Neuronal stem cell (in vitro differentiated cells): ENCODE results near the gene MOXD1.

ENCODE experiments used
- DNase-seq: peaks from one replicate; pipeline ENCODE4 v3.0.0-alpha.2; 2013; ENCODE audit warnings: low spot score
- H2AFZ ChIP-seq: one replicate; pipeline ENCODE4 v1.6.1; 2013; ENCODE audit warnings: mild to moderate bottlenecking, low read length, inconsistent platforms
- H2AK5ac ChIP-seq: 2 replicates; pipeline ENCODE4 v1.6.1; 2013; ENCODE audit warnings: low read depth, mild to moderate bottlenecking, inconsistent platforms, low read length, moderate library complexity, mixed read lengths
- H2BK120ac ChIP-seq: 2 replicates; pipeline ENCODE4 v1.6.1; 2013; ENCODE audit warnings: low read depth, mild to moderate bottlenecking, inconsistent platforms, low read length, moderate library complexity, mixed read lengths
- H2BK12ac ChIP-seq: one replicate; pipeline ENCODE4 v1.6.1; 2013; ENCODE audit warnings: low read length, inconsistent platforms
- H2BK15ac ChIP-seq: 2 replicates; pipeline ENCODE4 v1.6.1; 2013; ENCODE audit warnings: mild to moderate bottlenecking, low read length, inconsistent platforms, mixed read lengths
- H2BK5ac ChIP-seq: one replicate; pipeline ENCODE4 v1.6.1; 2013; ENCODE audit warnings: inconsistent platforms, mild to moderate bottlenecking, low read length, moderate library complexity
- H3K14ac ChIP-seq: one replicate; pipeline ENCODE4 v1.6.1; 2013; ENCODE audit warnings: low read length, inconsistent platforms
- H3K18ac ChIP-seq: 2 replicates; pipeline ENCODE4 v1.6.1; 2013; ENCODE audit warnings: low read length, inconsistent platforms
- H3K23ac ChIP-seq: 2 replicates; pipeline ENCODE4 v1.6.1; 2013; ENCODE audit warnings: low read depth, mild to moderate bottlenecking, mixed read lengths, low read length, inconsistent platforms; ENCODE audit not compliant: poor library complexity
- H3K27ac ChIP-seq: replicated peaks from 3 replicates; pipeline ENCODE4 v1.5.1; 2013; ENCODE audit warnings: low read length, inconsistent platforms
- H3K27me3 ChIP-seq, 3 experiments: 2 replicates each; pipeline ENCODE4 v1.6.1; 2013; ENCODE audit warnings: low read length in 3 of 3, mild to moderate bottlenecking in 2 of 3, inconsistent platforms in 1 of 3, low read depth in 1 of 3, mixed read lengths in 1 of 3, moderate library complexity in 1 of 3; ENCODE audit not compliant: control insufficient read depth in 3 of 3, insufficient read depth in 3 of 3
- H3K36me3 ChIP-seq, 2 donors: replicated peaks in 1 of 2; 2 replicates each; pipeline ENCODE4 v1.6.1; 2013; ENCODE audit warnings: low read length in 2 of 2; ENCODE audit not compliant: control insufficient read depth in 2 of 2, insufficient read depth in 2 of 2
- H3K4ac ChIP-seq: 2 replicates; pipeline ENCODE4 v1.6.1; 2013; ENCODE audit warnings: inconsistent platforms, mild to moderate bottlenecking, low read length, moderate library complexity
- H3K4me1 ChIP-seq, 2 donors: 1 replicate in 1 of 2; 2 replicates in 1 of 2; pipeline ENCODE4 v1.6.1; 2013; ENCODE audit warnings: low read length in 2 of 2, low read depth in 1 of 2; ENCODE audit not compliant: control insufficient read depth in 2 of 2, insufficient read depth in 1 of 2
- H3K4me2 ChIP-seq: one replicate; pipeline ENCODE4 v1.6.1; 2013; ENCODE audit warnings: mild to moderate bottlenecking, low read length, inconsistent platforms; ENCODE audit not compliant: insufficient read depth, poor library complexity, severe bottlenecking
- H3K4me3 ChIP-seq, 2 donors: 2 replicates each; pipeline ENCODE4 v1.5.1; 2013; ENCODE audit warnings: low read length in 2 of 2, mild to moderate bottlenecking in 2 of 2, inconsistent platforms in 1 of 2, moderate library complexity in 1 of 2
- H3K79me1 ChIP-seq: one replicate; pipeline ENCODE4 v1.6.1; 2013; ENCODE audit warnings: low read depth, mild to moderate bottlenecking, inconsistent platforms, low read length, moderate library complexity
- H3K9ac ChIP-seq: one replicate; pipeline ENCODE4 v1.6.1; 2013; ENCODE audit warnings: mild to moderate bottlenecking, low read depth, low read length, inconsistent platforms; ENCODE audit not compliant: poor library complexity
- H3K9me3 ChIP-seq, 2 donors: replicated peaks in 1 of 2; 2 replicates each; pipeline versions ENCODE3 to v1.6.1; 2013; ENCODE audit warnings: low read length in 2 of 2, mild to moderate bottlenecking in 2 of 2, inconsistent platforms in 1 of 2, low read depth in 1 of 2, mixed read lengths in 1 of 2, moderate library complexity in 1 of 2; ENCODE audit not compliant: control insufficient read depth in 2 of 2, insufficient read depth in 1 of 2
- H4K8ac ChIP-seq: one replicate; pipeline ENCODE4 v1.6.1; 2013; ENCODE audit warnings: low read depth, mild to moderate bottlenecking, inconsistent platforms, low read length, moderate library complexity
- H4K91ac ChIP-seq: one replicate; pipeline ENCODE4 v1.6.1; 2013; ENCODE audit warnings: low read length, low read depth, mild to moderate bottlenecking, inconsistent platforms; ENCODE audit not compliant: poor library complexity
- WGBS, 2 donors: extraction: QIAGEN DNeasy Blood & Tissue Kit; methylation state at CpG; one replicate each; pipeline ENCODE4 v1.1.7; 2013; ENCODE audit warnings: missing lambda C conversion rate in 2 of 2, mixed read lengths in 1 of 2; ENCODE audit not compliant: insufficient read length in 2 of 2, insufficient replicate concordance in 1 of 2; ENCODE audit errors: extremely low coverage in 2 of 2; 5-methylcytosine and 5-hydroxymethylcytosine counted together

The MOXD1 gene

DNA sequence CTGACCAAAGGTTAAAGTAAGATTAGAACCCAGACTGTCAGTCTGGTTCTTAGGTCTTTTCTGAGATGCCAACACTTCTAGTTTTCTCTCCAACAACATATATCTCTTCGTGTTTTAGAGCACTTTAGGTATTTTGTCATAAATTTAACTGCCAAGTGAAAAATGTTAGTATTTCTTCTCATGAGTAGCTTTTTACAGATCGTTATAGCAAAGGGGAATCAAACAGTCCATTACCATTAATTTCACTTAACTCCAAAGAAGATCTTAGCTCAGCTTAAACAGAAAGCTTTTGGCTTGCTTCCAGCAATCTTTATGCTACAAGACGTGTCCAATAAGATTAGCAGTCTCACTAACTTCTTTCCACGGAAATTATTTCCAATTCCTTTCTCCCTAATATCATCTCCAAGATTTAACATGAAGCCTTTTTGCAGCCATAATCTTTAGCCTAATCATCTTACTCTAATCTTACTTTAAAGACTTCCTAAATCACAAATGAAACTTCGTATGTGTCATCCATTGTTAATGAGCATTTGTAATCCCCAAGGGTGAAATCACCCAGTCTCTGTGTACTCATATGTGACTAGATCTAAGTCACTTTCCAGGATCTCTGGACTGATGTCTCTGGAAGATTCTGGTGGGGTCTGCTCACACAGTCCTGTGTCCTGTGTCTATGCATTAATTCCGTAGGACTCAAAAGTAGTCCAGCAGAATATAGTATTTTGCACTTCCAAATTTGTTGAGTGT is 38.7 kb downstream of the MOXD1 start:
- no peak overlapping the region for H3K27ac ChIP-seq
- H3K4me3 ChIP-seq = no peak overlapping the region
- H3K23ac ChIP-seq = no peak overlapping the region
- no peak overlapping the region for H4K91ac ChIP-seq
- peaks cover 0 to 2% of the 10 kb centered on the region in 2 donors for H3K4me1 ChIP-seq
- H3K36me3 ChIP-seq = no peaks in the 10 kb centered on the region
- H3K4me2 ChIP-seq = no peak overlapping the region
- H3K27me3 ChIP-seq = peaks cover 0 to 5% (median 0%) of the 10 kb centered on the region in 3 experiments
- H2BK120ac ChIP-seq = no peak overlapping the region
- no peaks in the 10 kb centered on the region for H3K9me3 ChIP-seq
- H3K9ac ChIP-seq = no peak overlapping the region
- no peak for DNase-seq
- H3K18ac ChIP-seq = no peak overlapping the region
- H2AFZ ChIP-seq = no peak overlapping the region
- H3K79me1 ChIP-seq = no peaks in the 10 kb centered on the region
- no peak overlapping the region for H2BK5ac ChIP-seq
- no peak overlapping the region for H4K8ac ChIP-seq
- no CpG with 5 or more reads among the region's 6 CpGs for WGBS, 2 donors
- no peak overlapping the region for H2AK5ac ChIP-seq
- H2BK12ac ChIP-seq = no peak overlapping the region
- H3K14ac ChIP-seq = no peak overlapping the region
- H2BK15ac ChIP-seq = no peak overlapping the region
- no peak overlapping the region for H3K4ac ChIP-seq

DNA sequence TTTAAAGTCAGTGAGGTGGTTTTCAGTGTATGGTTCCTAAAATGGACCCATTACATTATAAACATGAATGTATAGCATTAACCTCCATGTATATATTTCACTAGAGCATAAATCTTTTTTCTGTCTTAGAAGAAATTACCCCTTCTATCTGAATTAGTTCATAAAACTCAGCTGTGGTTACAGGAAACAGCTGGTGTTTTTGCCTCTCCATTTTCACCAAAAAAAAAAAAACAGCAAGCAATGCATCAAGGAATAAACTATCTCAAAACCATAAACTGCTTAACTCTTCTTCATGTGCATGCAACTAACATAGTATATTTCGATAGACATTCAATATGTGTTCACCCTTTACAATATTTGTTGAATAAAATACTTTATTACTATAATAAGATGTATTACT is 40.2 kb downstream of the MOXD1 start:
- no peak overlapping the region for H2BK5ac ChIP-seq
- H3K4me1 ChIP-seq = peaks cover 0 to 2% of the 10 kb centered on the region in 2 donors
- no peak overlapping the region for H2BK12ac ChIP-seq
- no peaks in the 10 kb centered on the region for H3K9me3 ChIP-seq
- no peaks in the 10 kb centered on the region for H3K36me3 ChIP-seq
- H3K4me2 ChIP-seq = no peak overlapping the region
- no peak overlapping the region for H3K14ac ChIP-seq
- no peak overlapping the region for H2AFZ ChIP-seq
- no peak overlapping the region for H3K4ac ChIP-seq
- H3K9ac ChIP-seq = no peak overlapping the region
- no peak for DNase-seq
- H4K8ac ChIP-seq = no peak overlapping the region
- no peak overlapping the region for H3K27ac ChIP-seq
- no peak overlapping the region for H4K91ac ChIP-seq
- H3K4me3 ChIP-seq = no peak overlapping the region
- H3K27me3 ChIP-seq = no peaks in the 10 kb centered on the region
- no peaks in the 10 kb centered on the region for H3K79me1 ChIP-seq
- WGBS, 2 donors = no CpG with 5 or more reads among the region's 1 CpG
- no peak overlapping the region for H2AK5ac ChIP-seq
- no peak overlapping the region for H2BK120ac ChIP-seq
- no peak overlapping the region for H3K18ac ChIP-seq
- H3K23ac ChIP-seq = no peak overlapping the region
- no peak overlapping the region for H2BK15ac ChIP-seq

DNA sequence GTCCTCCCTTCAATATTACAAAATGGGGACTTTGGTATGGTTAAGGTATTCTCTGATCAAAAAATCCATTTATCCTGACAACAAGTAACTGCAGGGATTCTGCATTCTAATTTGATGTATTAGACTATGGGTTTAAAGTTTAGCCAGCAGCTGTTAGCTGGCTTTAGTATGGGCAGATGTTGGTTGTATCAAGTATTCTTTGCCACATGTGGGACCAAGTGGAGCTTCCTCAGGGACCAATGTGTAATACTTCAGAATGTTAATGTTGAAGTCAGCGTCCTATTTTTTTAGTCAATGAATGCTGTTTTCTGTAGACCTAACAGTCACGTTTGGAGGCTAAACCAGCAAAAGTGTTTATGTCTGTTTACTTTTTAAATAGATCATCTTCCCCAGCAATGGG is 41.4 kb downstream of the MOXD1 start:
- no peak overlapping the region for H3K27ac ChIP-seq
- no peak overlapping the region for H3K9ac ChIP-seq
- no peaks in the 10 kb centered on the region for H3K79me1 ChIP-seq
- no peak overlapping the region for H3K4me2 ChIP-seq
- H2BK5ac ChIP-seq = no peak overlapping the region
- no peak overlapping the region for H2BK15ac ChIP-seq
- H3K18ac ChIP-seq = no peak overlapping the region
- no peak overlapping the region for H4K91ac ChIP-seq
- H3K4me1 ChIP-seq = no peaks in the 10 kb centered on the region
- no peak overlapping the region for H2BK120ac ChIP-seq
- WGBS, 2 donors = no CpG with 5 or more reads among the region's 2 CpGs
- no peaks in the 10 kb centered on the region for H3K27me3 ChIP-seq
- no peak overlapping the region for H3K23ac ChIP-seq
- DNase-seq = no peak
- no peak overlapping the region for H4K8ac ChIP-seq
- no peaks in the 10 kb centered on the region for H3K36me3 ChIP-seq
- no peak overlapping the region for H3K4me3 ChIP-seq
- no peak overlapping the region for H2AK5ac ChIP-seq
- H3K4ac ChIP-seq = no peak overlapping the region
- no peak overlapping the region for H2BK12ac ChIP-seq
- no peak overlapping the region for H3K14ac ChIP-seq
- H3K9me3 ChIP-seq = peaks cover 0 to under 1% of the 10 kb centered on the region in 2 donors
- H2AFZ ChIP-seq = no peak overlapping the region

DNA sequence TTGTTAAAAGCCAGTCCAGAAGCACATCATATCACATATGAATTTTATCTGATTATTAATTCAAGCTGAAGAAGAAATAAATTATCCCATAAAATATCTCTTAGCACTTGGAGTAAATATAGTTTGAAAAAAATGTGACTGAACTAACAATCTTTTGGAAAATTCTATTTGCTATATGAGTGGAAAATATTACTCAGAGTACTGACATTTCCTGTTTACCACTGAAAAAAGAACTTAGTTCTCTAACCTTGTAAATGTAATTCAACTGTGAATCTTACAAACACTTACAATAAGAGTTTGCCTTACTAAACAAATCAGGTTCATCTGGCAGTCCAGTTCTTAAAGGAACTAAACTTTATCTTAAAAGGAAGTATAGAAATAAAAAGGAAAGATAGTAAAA is 44.2 kb downstream of the MOXD1 start:
- no peak overlapping the region for H3K4me3 ChIP-seq
- H3K36me3 ChIP-seq = no peaks in the 10 kb centered on the region
- H2BK15ac ChIP-seq = no peak overlapping the region
- no peak for DNase-seq
- no peak overlapping the region for H2BK120ac ChIP-seq
- no peak overlapping the region for H3K23ac ChIP-seq
- H2AFZ ChIP-seq = no peak overlapping the region
- no peaks in the 10 kb centered on the region for H3K4me1 ChIP-seq
- no peak overlapping the region for H2BK5ac ChIP-seq
- no peak overlapping the region for H3K4ac ChIP-seq
- no peak overlapping the region for H3K4me2 ChIP-seq
- H3K9ac ChIP-seq = no peak overlapping the region
- no peak overlapping the region for H3K14ac ChIP-seq
- no peak overlapping the region for H3K18ac ChIP-seq
- H3K79me1 ChIP-seq = no peaks in the 10 kb centered on the region
- H4K91ac ChIP-seq = no peak overlapping the region
- H2BK12ac ChIP-seq = no peak overlapping the region
- no peak overlapping the region for H3K27ac ChIP-seq
- no peak overlapping the region for H4K8ac ChIP-seq
- H2AK5ac ChIP-seq = no peak overlapping the region
- no peaks in the 10 kb centered on the region for H3K27me3 ChIP-seq
- peaks cover 0 to 3% of the 10 kb centered on the region in 2 donors for H3K9me3 ChIP-seq
